Measurements from ENCODE around the gene CCDC9B. TPM values are rescaled to one million over a fixed set of nuclear protein-coding genes. Genes with fewer than 3 reads are reported as not detected.

Gene CCDC9B
- total RNA-seq, 2 experiments from 2014 or later: 1.4 to 2.3 TPM

DNA sequence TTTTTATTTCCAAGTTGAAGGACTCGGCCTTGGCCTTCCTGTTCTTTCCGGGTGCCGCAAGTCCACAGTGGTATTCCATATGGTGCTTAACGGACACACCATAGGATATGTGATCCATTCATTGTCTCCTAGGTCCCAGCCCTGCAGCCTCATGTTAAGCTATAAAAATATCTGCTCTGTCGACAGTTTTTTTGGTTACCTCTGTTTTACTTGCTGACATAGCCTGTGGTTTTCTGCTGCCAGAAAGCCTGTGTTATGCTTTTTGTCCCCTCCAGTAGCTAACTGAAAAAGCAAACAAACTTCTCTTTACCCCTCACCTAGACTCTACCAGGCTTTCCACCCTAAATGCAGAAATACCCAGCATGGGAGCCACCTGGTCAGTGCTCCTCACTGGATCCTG lies 12.0 kb downstream of the CCDC9B start:
- Mint-ChIP-seq H3K4me1 (ENCODE audit: low read depth) (peaks cover 23% of the 10 kb centered on the region), H3K4me3 (no peak overlapping the region), H3K27me3 (no peaks in the 10 kb centered on the region), H3K9me3 (no peaks in the 10 kb centered on the region), H3K27ac (no peak overlapping the region), H3K36me3 (ENCODE audit: low read depth) (peaks cover 6% of the 10 kb centered on the region)
- POLR2A ChIA-PET: interaction anchor here (1.3 kb wide), 2 partner anchors 12 to 17 kb away, joined by 3 read pairs; partner anchors contain the start of gene CCDC9B
- TF ChIP-seq CTCF (IDR thresholded peaks at IDR 0.05): no peak
- intact Hi-C loops (cut with micrococcal nuclease): no loop called here
- ATAC-seq (no peak), DNase-seq (no peak)
- CTCF ChIA-PET: interaction anchor here (1.2 to 9.1 kb wide), 10 partner anchors 9 to 111 kb away, joined by 3 to 201 read pairs (median 6); partner anchors contain the start of gene CCDC9B

- no peak overlapping the region for H3K27ac Mint-ChIP-seq
- H3K4me1 Mint-ChIP-seq (ENCODE audit: low read depth): peaks cover 20% of the 10 kb centered on the region
- H3K27me3 Mint-ChIP-seq: no peaks in the 10 kb centered on the region
- no peak overlapping the region for H3K4me3 Mint-ChIP-seq
- ATAC-seq (no peak), DNase-seq (no peak)
- intact Hi-C loops (cut with micrococcal nuclease): no loop called here
- no peak for TF ChIP-seq CTCF (IDR thresholded peaks at IDR 0.05)
- H3K36me3 Mint-ChIP-seq (ENCODE audit: low read depth): peaks cover 6% of the 10 kb centered on the region
- no peaks in the 10 kb centered on the region for H3K9me3 Mint-ChIP-seq
- ChIA-PET CTCF (interaction anchor here (1.0 to 9.1 kb wide), 13 partner anchors 8 to 111 kb away, joined by 3 to 201 read pairs (median 5); partner anchors contain the start of genes ANKRD63, CCDC9B and PLCB2), POLR2A (interaction anchor here (1.3 kb wide), 2 partner anchors 12 to 16 kb away, joined by 3 read pairs; partner anchors contain the start of gene CCDC9B)
Observed at GRCh38 chr15:40328176-40328575, 12.6 kb downstream of the CCDC9B start.

- ChIA-PET CTCF (interaction anchor here (1.0 to 9.1 kb wide), 13 partner anchors 8 to 110 kb away, joined by 3 to 201 read pairs (median 4); partner anchors contain the start of genes ANKRD63, CCDC9B and PLCB2), POLR2A (interaction anchor here (1.5 to 1.8 kb wide), 2 partner anchors 17 to 19 kb away, joined by 3 to 4 read pairs; no protein-coding TSS in a partner anchor)
- intact Hi-C loops (cut with micrococcal nuclease): no loop called here
- ATAC-seq (no peak), DNase-seq (no peak)
- Mint-ChIP-seq H3K4me1 (ENCODE audit: low read depth) (peaks cover 21% of the 10 kb centered on the region), H3K36me3 (ENCODE audit: low read depth) (peaks cover 6% of the 10 kb centered on the region), H3K4me3 (no peak overlapping the region), H3K27ac (no peak overlapping the region), H3K27me3 (no peaks in the 10 kb centered on the region), H3K9me3 (no peaks in the 10 kb centered on the region)
- TF ChIP-seq CTCF (IDR thresholded peaks at IDR 0.05): no peak
Observed at GRCh38 chr15:40327457-40327856, 13.3 kb downstream of the CCDC9B start.

DNA sequence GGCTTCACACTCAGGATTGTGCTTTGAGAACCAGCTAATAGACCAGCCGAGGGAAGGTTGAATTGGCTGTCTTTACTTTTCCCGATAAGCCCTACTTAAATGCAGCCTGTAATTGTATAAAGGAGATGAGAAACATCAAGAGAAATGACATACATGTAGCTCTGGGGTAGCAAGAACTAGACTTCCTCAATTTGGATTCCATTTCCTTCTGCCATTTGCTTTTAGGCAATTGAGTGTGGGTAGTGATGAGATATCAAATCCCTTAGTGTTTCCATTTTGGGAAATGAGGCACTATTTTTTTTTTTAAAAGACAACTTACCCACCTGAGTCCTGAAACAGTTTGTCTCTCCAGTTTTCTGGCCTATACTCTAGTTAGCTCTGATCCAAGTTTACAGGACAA lies 15.0 kb downstream of the CCDC9B start:
- no peak for TF ChIP-seq CTCF (IDR thresholded peaks at IDR 0.05)
- POLR2A ChIA-PET: interaction anchor here (1.8 to 5.5 kb wide), 4 partner anchors 9 to 19 kb away, joined by 4 to 37 read pairs (median 6); partner anchors contain the start of gene PLCB2
- Mint-ChIP-seq H3K27ac (no peak overlapping the region), H3K4me1 (ENCODE audit: low read depth) (peaks cover 31% of the 10 kb centered on the region), H3K4me3 (no peak overlapping the region), H3K36me3 (ENCODE audit: low read depth) (peaks cover 6% of the 10 kb centered on the region), H3K27me3 (no peaks in the 10 kb centered on the region), H3K9me3 (no peaks in the 10 kb centered on the region)
- CTCF ChIA-PET: interaction anchor here (0.7 to 9.1 kb wide), 13 partner anchors 11 to 282 kb away, joined by 3 to 201 read pairs (median 5); partner anchors contain the start of genes CCDC9B and PLCB2
- intact Hi-C loops (cut with micrococcal nuclease): no loop called here
- ATAC-seq: no peak
- DNase-seq: no peak

DNA sequence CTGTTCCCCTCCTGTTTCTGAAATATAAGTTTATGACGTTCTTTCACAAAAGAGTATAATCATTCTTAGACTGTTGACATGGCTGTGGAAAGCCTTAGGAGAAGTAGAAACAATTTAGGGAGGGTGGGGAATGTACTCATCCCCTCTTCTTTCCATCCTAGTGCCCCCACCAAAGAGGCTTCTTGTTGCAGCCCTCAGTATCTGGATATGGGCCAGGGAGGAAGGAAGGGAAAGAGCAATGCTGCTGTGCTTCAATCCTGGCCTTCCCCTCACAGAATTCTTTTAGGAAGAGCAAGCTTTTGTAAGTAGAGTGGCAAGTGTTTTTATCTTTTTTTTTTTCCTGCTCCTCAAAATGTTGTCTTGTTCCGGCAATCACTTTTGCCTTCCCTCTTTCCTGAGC lies 15.6 kb downstream of the CCDC9B start:
- Mint-ChIP-seq H3K36me3 (ENCODE audit: low read depth) (peaks cover 6% of the 10 kb centered on the region), H3K4me3 (peak overlapping the region; percentile 71), H3K27me3 (no peaks in the 10 kb centered on the region), H3K4me1 (ENCODE audit: low read depth) (peaks cover 31% of the 10 kb centered on the region), H3K9me3 (no peaks in the 10 kb centered on the region), H3K27ac (no peak overlapping the region)
- intact Hi-C loops (cut with micrococcal nuclease): no loop called here
- no peak for DNase-seq
- CTCF ChIA-PET: interaction anchor here (0.7 to 9.1 kb wide), 12 partner anchors 15 to 281 kb away, joined by 3 to 201 read pairs (median 5); partner anchors contain the start of genes BAHD1, CCDC9B and PLCB2
- no peak for TF ChIP-seq CTCF (IDR thresholded peaks at IDR 0.05)
- POLR2A ChIA-PET: interaction anchor here (1.8 to 5.5 kb wide), 3 partner anchors 9 to 17 kb away, joined by 5 to 37 read pairs (median 6); partner anchors contain the start of gene PLCB2
- ATAC-seq: no peak

Data from activated CD8-positive, alpha-beta T cell treated with anti-CD3 and anti-CD28 coated beads for 36 hours (primary cell).